ENCODE data around the gene RCL1.
A peak's percentile ranks its signal among the peaks of the same experiment; 100 is the strongest.

Gene RCL1

GRCh38 chr9:4859035-4859434, 66.3 kb downstream of the RCL1 start:
- ATAC-seq (no peak), DNase-seq (no peak)
- H3K27ac Mint-ChIP-seq: no peak overlapping the region
- H3K9me3 Mint-ChIP-seq: no peaks in the 10 kb centered on the region
- H3K36me3 Mint-ChIP-seq (ENCODE audit: low read depth): peaks cover 57% of the 10 kb centered on the region
- H3K4me1 Mint-ChIP-seq: peaks cover 28% of the 10 kb centered on the region
- no peaks in the 10 kb centered on the region for H3K27me3 Mint-ChIP-seq
- no peak overlapping the region for H3K4me3 Mint-ChIP-seq

- DNase-seq (no peak), ATAC-seq (no peak)
- Mint-ChIP-seq H3K4me3 (no peak overlapping the region), H3K36me3 (ENCODE audit: low read depth) (peaks cover 57% of the 10 kb centered on the region), H3K9me3 (no peaks in the 10 kb centered on the region), H3K27me3 (no peaks in the 10 kb centered on the region), H3K4me1 (peaks cover 28% of the 10 kb centered on the region), H3K27ac (no peak overlapping the region)
Observed at GRCh38 chr9:4860383-4860782, 67.6 kb downstream of the RCL1 start.

DNA sequence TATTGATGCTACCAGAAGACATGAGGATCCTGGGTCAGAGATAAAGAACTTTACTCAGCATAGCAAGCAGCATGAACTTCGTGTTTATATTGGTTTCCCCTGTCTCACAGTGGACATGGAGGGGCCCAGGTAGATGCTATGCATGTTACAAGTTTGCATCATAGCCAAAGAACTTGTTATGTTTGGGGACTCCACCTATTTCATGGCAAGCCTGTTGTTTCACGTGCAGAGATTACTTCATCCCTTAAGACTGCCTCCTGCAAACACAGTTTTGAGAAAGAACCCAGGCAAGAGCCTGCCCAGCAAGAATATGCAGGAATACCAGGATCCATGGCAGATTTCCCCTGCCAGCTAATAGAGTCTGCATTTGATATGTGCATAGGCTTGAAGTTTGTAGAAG, 68.4 kb downstream of the RCL1 start:
- no peak for ATAC-seq
- no peak for DNase-seq
- no peak overlapping the region for H3K4me3 Mint-ChIP-seq
- peaks cover 55% of the 10 kb centered on the region for H3K36me3 Mint-ChIP-seq (ENCODE audit: low read depth)
- no peaks in the 10 kb centered on the region for H3K27me3 Mint-ChIP-seq
- peaks cover 29% of the 10 kb centered on the region for H3K4me1 Mint-ChIP-seq
- no peaks in the 10 kb centered on the region for H3K9me3 Mint-ChIP-seq
- no peak overlapping the region for H3K27ac Mint-ChIP-seq

DNA sequence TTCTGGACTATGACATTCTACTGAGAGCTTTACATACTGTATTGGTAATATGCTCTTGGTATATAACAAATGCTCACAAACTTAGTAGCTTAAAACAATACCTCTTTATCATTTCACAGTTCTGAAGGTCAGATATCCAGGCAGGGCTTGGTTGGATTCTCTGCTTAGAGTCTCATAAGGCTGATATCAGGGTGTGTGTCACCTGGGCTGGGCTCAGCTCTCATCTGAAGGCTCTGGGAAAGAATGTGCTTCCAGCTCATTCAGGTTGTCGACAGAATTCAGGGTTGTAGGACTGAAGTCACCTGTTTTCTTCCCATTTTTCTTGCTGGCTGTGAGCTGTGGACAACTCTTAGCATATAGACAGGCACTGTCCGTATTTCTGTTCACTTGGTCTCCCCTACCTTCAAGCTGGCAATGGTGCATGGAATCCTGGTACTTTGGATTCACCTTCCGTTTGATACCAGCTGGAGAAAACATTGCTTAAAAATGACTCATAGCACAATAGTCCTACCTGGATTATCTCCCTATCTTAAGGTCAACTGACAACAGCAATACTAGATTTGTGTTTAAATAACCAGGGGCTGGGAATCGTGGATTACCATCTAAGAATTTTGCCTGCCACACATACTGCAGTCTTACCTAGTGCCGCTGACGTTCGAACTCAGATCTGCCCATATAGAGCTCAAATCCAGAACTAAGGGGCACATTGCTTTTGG, 69.2 kb downstream of the RCL1 start:
- peaks cover 54% of the 10 kb centered on the region for H3K36me3 Mint-ChIP-seq (ENCODE audit: low read depth)
- H3K4me1 Mint-ChIP-seq: peaks cover 30% of the 10 kb centered on the region
- no peaks in the 10 kb centered on the region for H3K9me3 Mint-ChIP-seq
- H3K4me3 Mint-ChIP-seq: no peak overlapping the region
- DNase-seq: no peak
- no peaks in the 10 kb centered on the region for H3K27me3 Mint-ChIP-seq
- no peak overlapping the region for H3K27ac Mint-ChIP-seq
- no peak for ATAC-seq

GRCh38 chr9:4862506-4863250, 69.9 kb downstream of the RCL1 start:
- Mint-ChIP-seq H3K27me3 (no peaks in the 10 kb centered on the region), H3K27ac (no peak overlapping the region), H3K36me3 (ENCODE audit: low read depth) (peaks cover 52% of the 10 kb centered on the region), H3K9me3 (no peaks in the 10 kb centered on the region), H3K4me1 (peaks cover 26% of the 10 kb centered on the region), H3K4me3 (no peak overlapping the region)
- ATAC-seq (no peak), DNase-seq (no peak)

DNA sequence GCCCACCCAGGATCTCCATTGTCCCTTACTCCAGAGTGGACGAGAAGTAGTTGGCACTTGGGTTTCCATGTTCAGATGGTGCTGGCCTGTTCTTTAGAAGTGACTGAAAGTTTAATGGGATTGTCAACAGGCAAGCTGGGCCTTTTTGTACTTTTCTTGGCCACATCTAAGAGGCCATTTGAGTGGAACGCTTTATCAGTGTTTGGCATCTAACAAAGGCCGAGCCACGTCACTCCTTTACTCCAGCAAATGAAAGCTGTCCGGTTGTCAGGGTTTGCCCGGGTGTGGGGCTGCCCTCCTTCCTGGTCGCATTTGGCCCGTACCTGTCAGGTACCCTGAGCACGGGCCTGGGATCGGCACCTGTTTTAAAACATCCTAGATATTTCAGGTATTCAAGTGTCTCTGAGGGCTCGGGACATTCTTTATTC, 71.5 kb downstream of the RCL1 start:
- Mint-ChIP-seq H3K27me3 (no peaks in the 10 kb centered on the region), H3K4me3 (no peak overlapping the region), H3K4me1 (peaks cover 24% of the 10 kb centered on the region), H3K27ac (no peak overlapping the region), H3K9me3 (no peaks in the 10 kb centered on the region), H3K36me3 (ENCODE audit: low read depth) (peaks cover 42% of the 10 kb centered on the region)
- DNase-seq: no peak
- no peak for ATAC-seq

DNA sequence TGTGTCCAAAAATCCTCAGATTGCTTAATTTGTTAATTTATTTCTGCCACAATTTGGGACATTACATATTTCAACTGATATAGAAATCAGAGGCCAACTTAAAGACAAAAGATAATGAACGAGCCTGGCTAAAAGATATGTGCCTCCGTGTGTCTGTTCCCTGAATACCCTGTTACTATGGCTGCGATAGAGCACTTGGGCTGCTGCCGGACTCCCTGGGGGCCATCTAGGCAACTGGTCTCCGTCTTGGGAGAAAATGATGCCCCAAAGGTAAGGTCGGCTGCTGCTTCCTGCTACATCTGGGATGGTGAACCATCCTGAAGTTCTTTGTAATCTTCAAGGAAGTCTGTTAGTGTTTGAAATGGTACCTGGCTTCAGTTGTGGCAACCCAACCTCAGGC, 72.0 kb downstream of the RCL1 start:
- H3K27ac Mint-ChIP-seq: no peak overlapping the region
- no peaks in the 10 kb centered on the region for H3K9me3 Mint-ChIP-seq
- no peaks in the 10 kb centered on the region for H3K27me3 Mint-ChIP-seq
- peaks cover 41% of the 10 kb centered on the region for H3K36me3 Mint-ChIP-seq (ENCODE audit: low read depth)
- ATAC-seq (no peak), DNase-seq (no peak)
- H3K4me3 Mint-ChIP-seq: no peak overlapping the region
- H3K4me1 Mint-ChIP-seq: peaks cover 24% of the 10 kb centered on the region

- peak overlapping the region; percentile 0 for H3K27ac Mint-ChIP-seq
- no peaks in the 10 kb centered on the region for H3K27me3 Mint-ChIP-seq
- no peaks in the 10 kb centered on the region for H3K9me3 Mint-ChIP-seq
- peak; percentile 69 for ATAC-seq
- H3K4me1 Mint-ChIP-seq: peaks cover 27% of the 10 kb centered on the region
- H3K36me3 Mint-ChIP-seq (ENCODE audit: low read depth): peaks cover 40% of the 10 kb centered on the region
- no peak overlapping the region for H3K4me3 Mint-ChIP-seq
- no peak for DNase-seq
Observed at GRCh38 chr9:4865681-4866080, 72.9 kb downstream of the RCL1 start.

GRCh38 chr9:4866239-4866969, 73.7 kb downstream of the RCL1 start:
- Mint-ChIP-seq H3K36me3 (ENCODE audit: low read depth) (peaks cover 35% of the 10 kb centered on the region), H3K4me3 (no peak overlapping the region)
- ATAC-seq: peak; percentile 83

GRCh38 chr9:4873066-4873465, 80.3 kb downstream of the RCL1 start:
- Mint-ChIP-seq H3K27ac (no peak overlapping the region), H3K36me3 (ENCODE audit: low read depth) (peaks cover 26% of the 10 kb centered on the region), H3K9me3 (no peaks in the 10 kb centered on the region), H3K4me3 (no peak overlapping the region), H3K4me1 (peaks cover 3% of the 10 kb centered on the region), H3K27me3 (no peaks in the 10 kb centered on the region)
- ATAC-seq (no peak), DNase-seq (no peak)

More at GRCh38 chr9:4866239-4866969, 73.7 kb downstream of the RCL1 start:
- Mint-ChIP-seq H3K4me1 (peaks cover 27% of the 10 kb centered on the region), H3K9me3 (no peaks in the 10 kb centered on the region), H3K27me3 (no peaks in the 10 kb centered on the region), H3K27ac (peak overlapping the region; percentile 38)
- DNase-seq: no peak

DNA sequence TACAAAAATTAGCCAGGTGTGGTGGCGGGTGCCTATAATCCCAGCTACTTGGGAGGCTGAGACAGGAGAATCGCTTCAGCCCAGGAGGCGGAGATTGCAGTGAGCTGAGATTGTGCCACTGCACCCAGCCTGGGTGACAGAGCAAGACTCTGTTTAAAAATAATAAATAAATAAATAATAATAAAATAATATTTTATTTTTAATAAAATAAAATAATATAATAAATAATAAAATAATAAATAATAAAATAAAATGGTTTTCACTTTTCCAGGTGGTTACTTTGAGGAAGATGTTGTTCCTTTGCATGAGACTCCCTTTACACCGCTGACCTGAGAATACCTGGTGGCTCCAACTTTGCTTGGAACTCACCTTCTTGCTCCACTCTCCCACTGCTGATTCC, 82.8 kb downstream of the RCL1 start:
- Mint-ChIP-seq H3K4me3 (no peak overlapping the region), H3K9me3 (no peaks in the 10 kb centered on the region), H3K27me3 (no peaks in the 10 kb centered on the region), H3K4me1 (no peaks in the 10 kb centered on the region), H3K36me3 (ENCODE audit: low read depth) (peaks cover 18% of the 10 kb centered on the region), H3K27ac (no peak overlapping the region)
- ATAC-seq (no peak), DNase-seq (no peak)

DNA sequence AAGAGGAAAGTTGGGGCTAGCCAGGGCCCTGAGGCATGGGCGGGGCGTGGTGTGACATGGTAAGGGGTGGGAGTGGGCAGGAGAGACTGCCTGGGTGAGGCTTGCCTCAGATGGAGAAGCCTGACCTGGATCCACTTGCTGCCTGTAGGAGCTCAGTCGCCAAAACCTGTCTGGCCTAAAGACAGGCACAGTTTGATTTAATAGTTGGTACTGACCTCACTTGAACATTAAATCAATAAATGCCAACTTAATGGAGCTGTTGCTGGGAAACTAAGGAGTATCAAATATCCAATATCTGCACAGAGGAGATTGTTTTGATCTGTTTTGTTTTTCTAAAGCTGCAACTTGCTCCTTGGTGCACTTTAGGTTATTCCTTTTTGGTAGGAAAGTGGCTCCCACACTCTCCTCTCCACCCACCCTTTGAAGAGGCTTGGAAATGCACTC, 86.4 kb downstream of the RCL1 start:
- no peak for ATAC-seq
- Mint-ChIP-seq H3K36me3 (ENCODE audit: low read depth) (peaks cover 12% of the 10 kb centered on the region), H3K27me3 (no peaks in the 10 kb centered on the region), H3K4me3 (no peak overlapping the region), H3K4me1 (no peaks in the 10 kb centered on the region), H3K27ac (no peak overlapping the region), H3K9me3 (no peaks in the 10 kb centered on the region)
- DNase-seq: no peak

DNA sequence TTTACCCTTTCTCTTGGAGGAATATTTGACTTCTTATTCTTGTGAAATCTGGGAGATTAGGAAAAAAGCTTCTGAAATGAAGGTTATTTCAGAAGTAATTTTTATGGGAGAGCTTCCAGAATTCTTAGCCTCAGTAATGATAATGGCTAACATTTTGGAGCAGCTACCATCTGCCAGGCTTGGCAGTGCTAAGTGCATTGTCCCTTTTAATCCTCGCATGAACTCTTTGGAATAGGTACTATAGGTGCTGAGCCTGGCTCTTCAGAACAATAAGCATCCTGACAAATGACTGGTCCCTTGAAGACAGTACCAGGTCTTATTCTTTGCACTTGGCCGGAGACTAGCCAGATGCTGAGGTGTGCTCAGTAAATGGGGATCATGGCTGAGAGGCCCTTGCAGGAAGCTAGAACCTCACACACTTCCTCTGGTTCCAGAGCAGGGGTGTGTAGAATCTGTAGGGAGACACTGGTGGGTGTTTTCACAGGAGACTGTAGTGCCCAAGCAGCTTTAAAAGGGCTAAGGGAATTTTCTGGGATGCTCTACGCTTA, 90.7 kb downstream of the RCL1 start:
- no peaks in the 10 kb centered on the region for H3K9me3 Mint-ChIP-seq
- no peak overlapping the region for H3K27ac Mint-ChIP-seq
- H3K27me3 Mint-ChIP-seq: no peaks in the 10 kb centered on the region
- ATAC-seq (no peak), DNase-seq (no peak)
- H3K36me3 Mint-ChIP-seq (ENCODE audit: low read depth): peaks cover 5% of the 10 kb centered on the region
- H3K4me3 Mint-ChIP-seq: no peak overlapping the region
- no peaks in the 10 kb centered on the region for H3K4me1 Mint-ChIP-seq

- Mint-ChIP-seq H3K27ac (no peak overlapping the region), H3K9me3 (no peaks in the 10 kb centered on the region)
Observed at GRCh38 chr9:4886698-4887097, 94.0 kb downstream of the RCL1 start.

More at GRCh38 chr9:4886698-4887097, 94.0 kb downstream of the RCL1 start:
- ATAC-seq: no peak
- H3K27me3 Mint-ChIP-seq: no peaks in the 10 kb centered on the region
- DNase-seq: no peak
- no peaks in the 10 kb centered on the region for H3K4me1 Mint-ChIP-seq
- H3K4me3 Mint-ChIP-seq: no peak overlapping the region
- H3K36me3 Mint-ChIP-seq (ENCODE audit: low read depth): peaks cover 5% of the 10 kb centered on the region

Measured in activated naive CD8-positive, alpha-beta T cell treated with anti-CD3 and anti-CD28 coated beads, Interleukin-2, amount 50 U/mL, for 24 hours (primary cell).